Endothelial cell of umbilical vein (primary cell): ENCODE data around the gene SCN11A. TPM values are rescaled to one million over a fixed set of nuclear protein-coding genes. Genes with fewer than 3 reads are reported as not detected.

Source experiments
- BruUV-seq: library from RNA; stranded (reverse); fragments of 400-500 nt; replicated peaks from 2 replicates; lab custom pipeline; 2021; lab: Mats Ljungman, UMichigan
- CTCF ChIA-PET: fragments of 300-600, 350-600 bp; sonication (Branson Sonifier 250); formaldehyde crosslinking; loops from one replicate; lab custom pipeline; 2021; ENCODE audit warnings: antibody characterized with exemption, inconsistent platforms; lab: Charles Lee
- POLR2A ChIA-PET: fragments of 300-600, 350-600 bp; sonication (Branson Sonifier 250); formaldehyde crosslinking; loops from one replicate; lab custom pipeline; 2021; ENCODE audit warnings: antibody characterized with exemption, inconsistent platforms; lab: Charles Lee
- DNase-seq: peaks from one replicate; pipeline ENCODE4 v3.0.0-alpha.2; 2011; ENCODE audit warnings: low read depth, low spot score
- FAIRE-seq: peaks from 2 replicates; lab custom pipeline; 2011; peaks lifted over from hg19 to GRCh38; lab: Jason Lieb, UNC
- H2AFZ ChIP-seq: 2 replicates; pipeline ENCODE4 v1.6.0; 2012; ENCODE audit warnings: low read depth, low read length, control low read depth, inconsistent platforms
- H3K27ac ChIP-seq: 2 replicates; pipeline ENCODE4 v1.5.1; 2011; ENCODE audit warnings: low read depth, mild to moderate bottlenecking, control low read depth, low read length, moderate library complexity; ENCODE audit not compliant: insufficient read depth
- H3K27me3 ChIP-seq, 2 experiments: 2 replicates each; pipeline versions ENCODE4 v1.6.0 to v1.6.1; 2011; ENCODE audit warnings: low read length in 2 of 2, mixed read lengths in 1 of 2; ENCODE audit not compliant: control insufficient read depth in 2 of 2, insufficient read depth in 2 of 2
- H3K36me3 ChIP-seq, 2 experiments: 2 replicates in 1 of 2; 3 replicates in 1 of 2; pipeline ENCODE4 v1.5.1; 2011; ENCODE audit warnings: low read length in 2 of 2, mild to moderate bottlenecking in 1 of 2, moderate library complexity in 1 of 2; ENCODE audit not compliant: control insufficient read depth in 2 of 2, insufficient read depth in 2 of 2; ENCODE audit errors: extremely low read depth in 1 of 2
- H3K4me1 ChIP-seq: 3 replicates; pipeline ENCODE4 v1.5.1; 2011; ENCODE audit warnings: mild to moderate bottlenecking, low read length; ENCODE audit not compliant: control insufficient read depth, insufficient read depth; ENCODE audit errors: extremely low read depth
- H3K4me2 ChIP-seq: 2 replicates; pipeline ENCODE4 v1.6.1; 2011; ENCODE audit warnings: low read length, control low read depth, mixed read lengths; ENCODE audit not compliant: insufficient read depth
- H3K4me3 ChIP-seq, 3 experiments: fragments of 200-600 bp in 1 of 3; sonication (generic), shearing (Covaris generic) in 1 of 3; replicated peaks in 1 of 3; 2 replicates each; pipeline ENCODE4 v1.5.1; 2011 to 2016; ENCODE audit warnings: control low read depth in 3 of 3, low read length in 3 of 3, mild to moderate bottlenecking in 2 of 3, inconsistent platforms in 1 of 3, low read depth in 1 of 3, moderate library complexity in 1 of 3; ENCODE audit not compliant: insufficient read depth in 1 of 3
- H3K79me2 ChIP-seq: 2 replicates; pipeline ENCODE4 v1.6.0; 2012; ENCODE audit warnings: low read length, inconsistent platforms; ENCODE audit not compliant: control insufficient read depth, insufficient read depth
- H3K9ac ChIP-seq: replicated peaks from 2 replicates; pipeline ENCODE3; 2011; ENCODE audit warnings: low read length, control low read depth; ENCODE audit not compliant: insufficient read depth; ENCODE audit errors: extremely low read depth
- H3K9me1 ChIP-seq: replicated peaks from 3 replicates; pipeline ENCODE4 v1.6.0; 2011; ENCODE audit warnings: mild to moderate bottlenecking, low read length; ENCODE audit not compliant: control insufficient read depth, insufficient read depth; ENCODE audit errors: extremely low read depth
- H3K9me3 ChIP-seq: replicated peaks from 2 replicates; pipeline ENCODE4 v1.5.1; 2012; ENCODE audit warnings: low read length, inconsistent platforms; ENCODE audit not compliant: control insufficient read depth, insufficient read depth
- H4K20me1 ChIP-seq: replicated peaks from 2 replicates; pipeline ENCODE3; 2011; ENCODE audit warnings: mild to moderate bottlenecking, low read length; ENCODE audit not compliant: control insufficient read depth, insufficient read depth; ENCODE audit errors: extremely low read depth
- CTCF ChIP-seq, 2 donors: IDR thresholded peaks; 1 replicate in 1 of 2; 2 replicates in 1 of 2; pipeline ENCODE4 v1.5.1; 2011; ENCODE audit warnings: low read length in 2 of 2, mild to moderate bottlenecking in 2 of 2, moderate library complexity in 2 of 2, control low read depth in 1 of 2, inconsistent platforms in 1 of 2, low read depth in 1 of 2; ENCODE audit not compliant: insufficient read depth in 1 of 2; ENCODE audit errors: extremely low read depth in 1 of 2
- MYC ChIP-seq: IDR thresholded peaks from one replicate; pipeline ENCODE4 v1.6.1; 2011; ENCODE audit warnings: mild to moderate bottlenecking, low read depth, low read length
- dilution Hi-C: fragments of 300-500 bp; cut with MboI; formaldehyde crosslinking; loops from one replicate; pipeline ENCODE4 v1.15.0; 2019; ENCODE audit warnings: low sequenced_read_pairs; ENCODE audit not compliant: extremely low pct_ligation_motif_present
- intact Hi-C: fragments of 100-400 bp; cut with micrococcal nuclease; formaldehyde crosslinking; loops from one replicate; pipeline ENCODE4 v1.10.0; 2022
- polyA plus RNA-seq, 4 experiments: library from polyadenylated mRNA; depleted of rRNA in 3 of 4; stranded (reverse) in 3 of 4; unstranded in 1 of 4; fragments of >200 nt; gene quantifications; 2 replicates each; pipeline versions ENCODE4 v1.2.1 to v1.2.3, GENCODE V29; 2011 to 2012; ENCODE audit warnings: missing spikeins in 1 of 4
- total RNA-seq: library from RNA; stranded (reverse); gene quantifications from 2 replicates; pipeline ENCODE4 v1.2.3, GENCODE V29; 2021

SCN11A gene
- total and polyA plus RNA-seq, 2 donors (not counting 3 experiments of a cell fraction or from before 2014, with no cell fraction given) = 0.06 to 0.07 TPM

- dilution Hi-C loops = no loop called here
- CTCF ChIA-PET = interaction anchor here (0.6 to 3.7 kb wide), 6 partner anchors 11 to 191 kb away, joined by 3 to 21 read pairs (median 4); no protein-coding TSS in a partner anchor
These were observed 49.4 kb upstream of the SCN11A start for GRCh38 chr3:39101022-39101689.

More at GRCh38 chr3:39101022-39101689, 49.4 kb upstream of the SCN11A start:
- Histone ChIP-seq H3K27ac (no peak overlapping the region), H3K4me1 (peaks cover 11% of the 10 kb centered on the region), H3K4me2 (no peak overlapping the region), H3K9ac (no peak overlapping the region), H3K27me3 (no peaks in the 10 kb centered on the region), H3K9me1 (no peaks in the 10 kb centered on the region), H3K9me3 (no peaks in the 10 kb centered on the region), H3K79me2 (peaks cover 38% of the 10 kb centered on the region), H3K36me3 (peaks cover 19 to 32% of the 10 kb centered on the region in 2 experiments), H3K4me3 (no peak overlapping the region), H4K20me1 (no peaks in the 10 kb centered on the region), H2AFZ (no peak overlapping the region)
- TF ChIP-seq CTCF (IDR thresholded peaks at IDR 0.05; ENCODE audit: extremely low read depth in 1 of 2, insufficient read depth in 1 of 2, low read depth in 1 of 2, low read length in 2 of 2) (peak; percentile 73 to 74), MYC (no peak)
- FAIRE-seq (peak; percentile 77), DNase-seq (peak; percentile 32)
- BruUV-seq = no TSS peak
- POLR2A ChIA-PET = no interaction called here
- intact Hi-C loops = loop anchor here (1.0 kb wide), 1 partner anchor 187 kb away; no protein-coding TSS in a partner anchor
